Liver (tissue), 9 donors: Measurements from ENCODE around the gene CDON. TPM values are rescaled to one million over a fixed set of nuclear protein-coding genes. Genes with fewer than 3 reads are reported as not detected.

Experiments
- DNase-seq: peaks from one replicate; pipeline ENCODE4 v3.0.0-alpha.2; 2017; ENCODE audit warnings: low spot score
- H3K27ac ChIP-seq, 2 donors: one replicate each; pipeline ENCODE4 v1.7.0; 2013; ENCODE audit warnings: inconsistent platforms in 2 of 2, low read length in 2 of 2, control low read depth in 1 of 2, low read depth in 1 of 2, mild to moderate bottlenecking in 1 of 2
- H3K27me3 ChIP-seq, 4 donors: one replicate each; pipeline versions ENCODE4 v1.6.1 to v1.7.0; 2013; ENCODE audit warnings: low read length in 3 of 4, inconsistent platforms in 1 of 4, mild to moderate bottlenecking in 1 of 4, moderate library complexity in 1 of 4; ENCODE audit not compliant: control insufficient read depth in 4 of 4, insufficient read depth in 4 of 4
- H3K36me3 ChIP-seq, 4 donors: one replicate each; pipeline versions ENCODE4 v1.6.1 to v1.7.0; 2013; ENCODE audit warnings: low read length in 3 of 4, mild to moderate bottlenecking in 3 of 4, low read depth in 1 of 4, moderate library complexity in 1 of 4; ENCODE audit not compliant: control insufficient read depth in 4 of 4, insufficient read depth in 3 of 4
- H3K4me1 ChIP-seq, 4 donors: one replicate each; pipeline versions ENCODE4 v1.6.1 to v1.7.0; 2013; ENCODE audit warnings: low read length in 3 of 4, mild to moderate bottlenecking in 3 of 4, moderate library complexity in 1 of 4; ENCODE audit not compliant: control insufficient read depth in 4 of 4, insufficient read depth in 4 of 4
- H3K4me3 ChIP-seq, 3 donors: one replicate each; pipeline versions ENCODE4 v1.6.1 to v1.7.0; 2013; ENCODE audit warnings: low read length in 3 of 3, control low read depth in 1 of 3, low read depth in 1 of 3, mild to moderate bottlenecking in 1 of 3
- H3K9ac ChIP-seq, 2 donors: one replicate each; pipeline ENCODE4 v1.7.0; 2013; ENCODE audit warnings: low read length in 2 of 2, mild to moderate bottlenecking in 2 of 2, moderate library complexity in 2 of 2, control low read depth in 1 of 2, low read depth in 1 of 2
- H3K9me3 ChIP-seq, 4 donors: one replicate each; pipeline versions ENCODE4 v1.6.1 to v1.7.0; 2013; ENCODE audit warnings: low read length in 3 of 4; ENCODE audit not compliant: control insufficient read depth in 4 of 4
- EGR1 ChIP-seq, 2 donors: IDR thresholded peaks; 2 replicates each; pipeline ENCODE4 v1.6.1; 2016 to 2018; ENCODE audit warnings: antibody characterized with exemption in 2 of 2, low read depth in 2 of 2
- FOXA1 ChIP-seq: IDR thresholded peaks from 2 replicates; pipeline ENCODE4 v1.6.1; 2016; ENCODE audit warnings: antibody characterized with exemption
- FOXA2 ChIP-seq: IDR thresholded peaks from 2 replicates; pipeline ENCODE4 v1.6.1; 2016; ENCODE audit warnings: antibody characterized with exemption
- GABPA ChIP-seq, 2 donors: IDR thresholded peaks in 1 of 2; conservative IDR thresholded peaks in 1 of 2; 2 replicates each; pipeline ENCODE4 v1.6.1; 2016; ENCODE audit warnings: antibody characterized with exemption in 2 of 2, mild to moderate bottlenecking in 1 of 2, moderate library complexity in 1 of 2
- HNF4A ChIP-seq, 2 donors: conservative IDR thresholded peaks; 2 replicates each; pipeline ENCODE4 v1.6.1; 2016; ENCODE audit warnings: antibody characterized with exemption in 2 of 2, mild to moderate bottlenecking in 2 of 2
- HNF4G ChIP-seq: IDR thresholded peaks from 2 replicates; pipeline ENCODE4 v1.6.1; 2016; ENCODE audit warnings: antibody characterized with exemption
- JUND ChIP-seq, 2 donors: IDR thresholded peaks; 2 replicates each; pipeline ENCODE4 v1.6.1; 2016; ENCODE audit warnings: antibody characterized with exemption in 2 of 2
- NR2F2 ChIP-seq: IDR thresholded peaks from 2 replicates; pipeline ENCODE4 v1.6.1; 2016; ENCODE audit warnings: antibody characterized with exemption
- RAD21 ChIP-seq, 2 donors: IDR thresholded peaks; 2 replicates each; pipeline ENCODE4 v1.6.1; 2016; ENCODE audit warnings: antibody characterized with exemption in 2 of 2, mild to moderate bottlenecking in 2 of 2
- RXRA ChIP-seq, 2 donors: IDR thresholded peaks; 2 replicates each; pipeline ENCODE4 v1.6.1; 2017 to 2018; ENCODE audit warnings: antibody characterized with exemption in 2 of 2, mild to moderate bottlenecking in 1 of 2
- SP1 ChIP-seq: IDR thresholded peaks from 2 replicates; pipeline ENCODE4 v1.6.1; 2018; ENCODE audit warnings: antibody characterized with exemption, mild to moderate bottlenecking
- TAF1 ChIP-seq: conservative IDR thresholded peaks from 2 replicates; pipeline ENCODE4 v1.6.1; 2016; ENCODE audit warnings: antibody characterized with exemption, mild to moderate bottlenecking
- YY1 ChIP-seq: IDR thresholded peaks from 2 replicates; pipeline ENCODE4 v1.6.1; 2016; ENCODE audit warnings: antibody characterized with exemption, mild to moderate bottlenecking
- WGBS: extraction: QIAGEN DNeasy Blood & Tissue Kit; methylation state at CpG from one replicate; pipeline ENCODE4 v1.1.7; 2013; 5-methylcytosine and 5-hydroxymethylcytosine counted together
- polyA plus RNA-seq, 2 donors: library from polyadenylated mRNA; stranded (reverse) in 1 of 2; unstranded in 1 of 2; fragments of 200-250 nt in 1 of 2; fragments of >200 nt in 1 of 2; fragmentation: Nextera tagmentation in 1 of 2; extraction: Ambion mirVana in 1 of 2; gene quantifications; one replicate each; pipeline versions ENCODE4 v1.2.1 to v1.2.3, GENCODE V29; 2013 to 2015
- total RNA-seq, 2 donors: library from RNA; depleted of rRNA; stranded (reverse); fragments of >200 nt; gene quantifications; one replicate each; pipeline ENCODE4 v1.2.3, GENCODE V29; 2014
- TF ChIP-seq, protein P1 (sequence below): IDR thresholded peaks from 2 replicates; pipeline ENCODE4 v1.6.1; 2016; ENCODE audit warnings: antibody characterized with exemption
- TF ChIP-seq, protein P2 (sequence below): fragments of 150-350 bp; IDR thresholded peaks from 2 replicates; pipeline ENCODE4 v1.5.1; 2017; ENCODE audit warnings: improper control_type of control experiment, low read depth, low read length; ENCODE audit not compliant: missing input control
- TF ChIP-seq, protein P3 (sequence below): IDR thresholded peaks from 2 replicates; pipeline ENCODE4 v1.6.1; 2016; ENCODE audit warnings: antibody characterized with exemption
- TF ChIP-seq, protein P4 (sequence below): IDR thresholded peaks from 2 replicates; pipeline ENCODE4 v1.6.1; 2016; ENCODE audit warnings: antibody characterized with exemption, mild to moderate bottlenecking
- TF ChIP-seq, protein P5 (sequence below): IDR thresholded peaks from 2 replicates; pipeline ENCODE4 v1.6.1; 2016; ENCODE audit warnings: antibody characterized with exemption
- donor health status: healthy.
- donor health status: healthy.
- donor health status: healthy.
- donor health status: healthy.
- donor health status: healthy.

CDON gene
- total and polyA plus RNA-seq, 4 donors: 0.69 to 7.4 (median 3.9) TPM

DNA sequence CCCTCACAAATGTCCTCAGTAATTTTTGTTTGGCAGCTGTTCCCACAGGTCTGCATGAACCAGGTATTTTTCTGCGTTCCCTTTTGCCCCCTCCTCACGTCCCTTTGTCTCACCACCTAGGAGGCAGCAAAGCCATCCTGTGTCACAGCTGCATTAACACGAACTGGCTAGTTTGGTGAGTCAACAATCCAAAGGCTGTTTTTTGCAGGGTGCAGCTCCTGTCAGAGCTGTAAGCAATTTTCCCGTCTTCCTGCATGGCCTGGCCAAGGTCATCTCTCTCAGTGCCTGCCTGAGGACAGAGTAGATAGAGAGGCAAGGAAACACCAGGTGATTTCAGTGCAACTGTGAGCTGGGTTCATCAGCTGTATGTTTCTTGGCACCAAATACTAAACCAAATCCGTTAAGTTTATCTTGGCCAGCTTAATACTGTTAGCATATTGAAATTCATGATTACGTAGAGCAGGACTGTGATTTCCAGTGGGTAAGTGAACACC, 137.4 kb downstream of the CDON start:
- DNase-seq: no peak
- Histone ChIP-seq H3K27me3 (no peaks in the 10 kb centered on the region), H3K4me3 (no peak overlapping the region), H3K4me1 (peaks cover 3 to 15% (median 7%) of the 10 kb centered on the region in 4 donors), H3K36me3 (no peaks in the 10 kb centered on the region), H3K27ac (peak overlapping the region in 1 of 2 donors; percentile 15), H3K9ac (no peak overlapping the region), H3K9me3 (no peaks in the 10 kb centered on the region)
- TF ChIP-seq HNF4A (conservative IDR thresholded peaks at IDR 0.05) (peak; percentile 58 to 73), JUND (IDR thresholded peaks at IDR 0.05) (peak in 1 of 2 donors; percentile 51), TAF1 (no peak), SP1 (peak; percentile 54), RXRA (IDR thresholded peaks at IDR 0.05) (peak; percentile 79 to 82), EGR1 (IDR thresholded peaks at IDR 0.05; ENCODE audit: low read depth in 2 of 2) (no peak), FOXA2 (peak; percentile 38), RAD21 (IDR thresholded peaks at IDR 0.05) (peak; percentile 43 to 44), YY1 (peak; percentile 52), NR2F2 (no peak), FOXA1 (no peak)
- TF ChIP-seq, protein P1, sequence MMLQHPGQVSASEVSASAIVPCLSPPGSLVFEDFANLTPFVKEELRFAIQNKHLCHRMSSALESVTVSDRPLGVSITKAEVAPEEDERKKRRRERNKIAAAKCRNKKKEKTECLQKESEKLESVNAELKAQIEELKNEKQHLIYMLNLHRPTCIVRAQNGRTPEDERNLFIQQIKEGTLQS: no peak
- TF ChIP-seq, protein P2, sequence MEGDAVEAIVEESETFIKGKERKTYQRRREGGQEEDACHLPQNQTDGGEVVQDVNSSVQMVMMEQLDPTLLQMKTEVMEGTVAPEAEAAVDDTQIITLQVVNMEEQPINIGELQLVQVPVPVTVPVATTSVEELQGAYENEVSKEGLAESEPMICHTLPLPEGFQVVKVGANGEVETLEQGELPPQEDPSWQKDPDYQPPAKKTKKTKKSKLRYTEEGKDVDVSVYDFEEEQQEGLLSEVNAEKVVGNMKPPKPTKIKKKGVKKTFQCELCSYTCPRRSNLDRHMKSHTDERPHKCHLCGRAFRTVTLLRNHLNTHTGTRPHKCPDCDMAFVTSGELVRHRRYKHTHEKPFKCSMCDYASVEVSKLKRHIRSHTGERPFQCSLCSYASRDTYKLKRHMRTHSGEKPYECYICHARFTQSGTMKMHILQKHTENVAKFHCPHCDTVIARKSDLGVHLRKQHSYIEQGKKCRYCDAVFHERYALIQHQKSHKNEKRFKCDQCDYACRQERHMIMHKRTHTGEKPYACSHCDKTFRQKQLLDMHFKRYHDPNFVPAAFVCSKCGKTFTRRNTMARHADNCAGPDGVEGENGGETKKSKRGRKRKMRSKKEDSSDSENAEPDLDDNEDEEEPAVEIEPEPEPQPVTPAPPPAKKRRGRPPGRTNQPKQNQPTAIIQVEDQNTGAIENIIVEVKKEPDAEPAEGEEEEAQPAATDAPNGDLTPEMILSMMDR: no peak
- TF ChIP-seq, protein P3, sequence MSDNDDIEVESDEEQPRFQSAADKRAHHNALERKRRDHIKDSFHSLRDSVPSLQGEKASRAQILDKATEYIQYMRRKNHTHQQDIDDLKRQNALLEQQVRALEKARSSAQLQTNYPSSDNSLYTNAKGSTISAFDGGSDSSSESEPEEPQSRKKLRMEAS: no peak
- 28% methylated on average over 6 of the region's 6 CpGs for WGBS

DNA sequence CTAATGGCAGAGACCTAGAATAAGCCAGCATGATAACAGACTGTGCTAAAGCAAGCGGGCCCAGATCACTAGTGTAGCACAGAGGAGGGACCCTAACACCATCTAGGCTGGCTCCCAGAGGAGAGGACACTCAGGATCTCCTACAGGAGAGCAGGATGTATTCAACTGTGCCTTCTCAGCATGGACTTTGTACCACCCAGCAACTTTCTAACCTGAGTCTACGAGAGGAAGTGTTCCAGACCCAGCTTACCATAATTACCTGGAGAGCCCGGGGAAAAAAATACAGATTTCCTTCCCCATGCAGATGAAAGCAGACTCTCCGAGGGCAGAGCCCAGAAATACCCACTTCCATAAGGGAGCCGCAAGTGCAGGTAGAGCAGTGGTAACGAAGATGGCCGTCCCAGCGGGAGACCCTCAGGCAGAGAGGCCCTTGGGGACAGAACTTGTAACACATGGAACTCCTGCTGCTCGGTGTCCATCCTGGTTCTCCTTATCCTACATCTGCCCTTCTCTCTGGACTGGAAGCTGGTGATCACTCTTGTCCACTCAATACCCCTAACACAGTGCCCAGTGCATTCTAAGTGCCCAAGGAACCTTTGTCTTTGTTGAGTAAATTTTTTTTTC, 138.2 kb downstream of the CDON start:
- Histone ChIP-seq H3K4me3 (no peak overlapping the region), H3K27me3 (no peaks in the 10 kb centered on the region), H3K36me3 (no peaks in the 10 kb centered on the region), H3K9ac (peak overlapping the region in 1 of 2 donors; percentile 40), H3K9me3 (no peaks in the 10 kb centered on the region), H3K27ac (no peak overlapping the region), H3K4me1 (peaks cover 3 to 15% (median 7%) of the 10 kb centered on the region in 4 donors)
- DNase-seq: no peak
- TF ChIP-seq NR2F2 (no peak), FOXA2 (no peak), HNF4G (no peak), RAD21 (IDR thresholded peaks at IDR 0.05) (no peak), GABPA (IDR thresholded peaks at IDR 0.05 in 1 of 2, conservative IDR thresholded peaks at IDR 0.05 in 1 of 2) (no peak), FOXA1 (no peak), JUND (IDR thresholded peaks at IDR 0.05) (no peak), EGR1 (IDR thresholded peaks at IDR 0.05; ENCODE audit: low read depth in 2 of 2) (no peak), YY1 (no peak), TAF1 (no peak), SP1 (no peak), HNF4A (conservative IDR thresholded peaks at IDR 0.05) (no peak), RXRA (IDR thresholded peaks at IDR 0.05) (no peak)
- TF ChIP-seq, protein P2: no peak
- TF ChIP-seq, protein P4, sequence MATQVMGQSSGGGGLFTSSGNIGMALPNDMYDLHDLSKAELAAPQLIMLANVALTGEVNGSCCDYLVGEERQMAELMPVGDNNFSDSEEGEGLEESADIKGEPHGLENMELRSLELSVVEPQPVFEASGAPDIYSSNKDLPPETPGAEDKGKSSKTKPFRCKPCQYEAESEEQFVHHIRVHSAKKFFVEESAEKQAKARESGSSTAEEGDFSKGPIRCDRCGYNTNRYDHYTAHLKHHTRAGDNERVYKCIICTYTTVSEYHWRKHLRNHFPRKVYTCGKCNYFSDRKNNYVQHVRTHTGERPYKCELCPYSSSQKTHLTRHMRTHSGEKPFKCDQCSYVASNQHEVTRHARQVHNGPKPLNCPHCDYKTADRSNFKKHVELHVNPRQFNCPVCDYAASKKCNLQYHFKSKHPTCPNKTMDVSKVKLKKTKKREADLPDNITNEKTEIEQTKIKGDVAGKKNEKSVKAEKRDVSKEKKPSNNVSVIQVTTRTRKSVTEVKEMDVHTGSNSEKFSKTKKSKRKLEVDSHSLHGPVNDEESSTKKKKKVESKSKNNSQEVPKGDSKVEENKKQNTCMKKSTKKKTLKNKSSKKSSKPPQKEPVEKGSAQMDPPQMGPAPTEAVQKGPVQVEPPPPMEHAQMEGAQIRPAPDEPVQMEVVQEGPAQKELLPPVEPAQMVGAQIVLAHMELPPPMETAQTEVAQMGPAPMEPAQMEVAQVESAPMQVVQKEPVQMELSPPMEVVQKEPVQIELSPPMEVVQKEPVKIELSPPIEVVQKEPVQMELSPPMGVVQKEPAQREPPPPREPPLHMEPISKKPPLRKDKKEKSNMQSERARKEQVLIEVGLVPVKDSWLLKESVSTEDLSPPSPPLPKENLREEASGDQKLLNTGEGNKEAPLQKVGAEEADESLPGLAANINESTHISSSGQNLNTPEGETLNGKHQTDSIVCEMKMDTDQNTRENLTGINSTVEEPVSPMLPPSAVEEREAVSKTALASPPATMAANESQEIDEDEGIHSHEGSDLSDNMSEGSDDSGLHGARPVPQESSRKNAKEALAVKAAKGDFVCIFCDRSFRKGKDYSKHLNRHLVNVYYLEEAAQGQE: no peak
- TF ChIP-seq, protein P5, sequence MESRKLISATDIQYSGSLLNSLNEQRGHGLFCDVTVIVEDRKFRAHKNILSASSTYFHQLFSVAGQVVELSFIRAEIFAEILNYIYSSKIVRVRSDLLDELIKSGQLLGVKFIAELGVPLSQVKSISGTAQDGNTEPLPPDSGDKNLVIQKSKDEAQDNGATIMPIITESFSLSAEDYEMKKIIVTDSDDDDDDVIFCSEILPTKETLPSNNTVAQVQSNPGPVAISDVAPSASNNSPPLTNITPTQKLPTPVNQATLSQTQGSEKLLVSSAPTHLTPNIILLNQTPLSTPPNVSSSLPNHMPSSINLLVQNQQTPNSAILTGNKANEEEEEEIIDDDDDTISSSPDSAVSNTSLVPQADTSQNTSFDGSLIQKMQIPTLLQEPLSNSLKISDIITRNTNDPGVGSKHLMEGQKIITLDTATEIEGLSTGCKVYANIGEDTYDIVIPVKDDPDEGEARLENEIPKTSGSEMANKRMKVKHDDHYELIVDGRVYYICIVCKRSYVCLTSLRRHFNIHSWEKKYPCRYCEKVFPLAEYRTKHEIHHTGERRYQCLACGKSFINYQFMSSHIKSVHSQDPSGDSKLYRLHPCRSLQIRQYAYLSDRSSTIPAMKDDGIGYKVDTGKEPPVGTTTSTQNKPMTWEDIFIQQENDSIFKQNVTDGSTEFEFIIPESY: no peak
- TF ChIP-seq, protein P3: no peak
- TF ChIP-seq, protein P1: no peak
- 90% methylated on average over 9 of the region's 9 CpGs for WGBS
